HEK293 (cell line): Measurements from ENCODE around the gene ZNF335.

Experiments used
- GLIS2 ChIP-seq: fragments of 450-650 bp; formaldehyde crosslinking; IDR thresholded peaks from 2 replicates; pipeline ENCODE4 v1.5.1; 2016; ENCODE audit warnings: missing biosample characterization, missing genetic modification characterization
- KLF16 ChIP-seq: fragments of 450-650 bp; formaldehyde crosslinking; IDR thresholded peaks from 2 replicates; pipeline ENCODE4 v1.5.1; 2017; ENCODE audit warnings: missing biosample characterization, missing genetic modification characterization
- ZBTB1 ChIP-seq: fragments of 450-650 bp; formaldehyde crosslinking; IDR thresholded peaks from 2 replicates; pipeline ENCODE4 v1.5.1; 2016; ENCODE audit warnings: missing biosample characterization, missing genetic modification characterization
- ZEB2 ChIP-seq: fragments of 450-650 bp; formaldehyde crosslinking; IDR thresholded peaks from 2 replicates; pipeline ENCODE4 v1.5.1; 2016; ENCODE audit warnings: missing biosample characterization, missing genetic modification characterization
- ZNF10 ChIP-seq: fragments of 450-650 bp; formaldehyde crosslinking; IDR thresholded peaks from 2 replicates; pipeline ENCODE4 v1.5.1; 2017; ENCODE audit warnings: missing biosample characterization, missing genetic modification characterization
- ZNF121 ChIP-seq: fragments of 450-650 bp; formaldehyde crosslinking; IDR thresholded peaks from 2 replicates; pipeline ENCODE4 v1.5.1; 2016; ENCODE audit warnings: missing biosample characterization, missing genetic modification characterization
- ZNF140 ChIP-seq: fragments of 450-650 bp; formaldehyde crosslinking; IDR thresholded peaks from 2 replicates; pipeline ENCODE4 v1.5.1; 2016; ENCODE audit warnings: missing biosample characterization, missing genetic modification characterization
- ZNF157 ChIP-seq: fragments of 450-650 bp; formaldehyde crosslinking; IDR thresholded peaks from 2 replicates; pipeline ENCODE4 v1.5.1; 2016; ENCODE audit warnings: missing biosample characterization, missing genetic modification characterization
- ZNF175 ChIP-seq: fragments of 450-650 bp; formaldehyde crosslinking; IDR thresholded peaks from 2 replicates; pipeline ENCODE4 v1.5.1; 2016; ENCODE audit warnings: missing biosample characterization, missing genetic modification characterization
- ZNF24 ChIP-seq: fragments of 450-650 bp; formaldehyde crosslinking; IDR thresholded peaks from 2 replicates; pipeline ENCODE4 v1.5.1; 2016; ENCODE audit warnings: missing biosample characterization, missing genetic modification characterization
- ZNF302 ChIP-seq: fragments of 450-650 bp; formaldehyde crosslinking; IDR thresholded peaks from 2 replicates; pipeline ENCODE4 v1.5.1; 2016; ENCODE audit warnings: missing biosample characterization, missing genetic modification characterization, low read depth
- ZNF423 ChIP-seq: fragments of 450-650 bp; formaldehyde crosslinking; IDR thresholded peaks from 2 replicates; pipeline ENCODE4 v1.5.1; 2016; ENCODE audit warnings: missing biosample characterization, missing genetic modification characterization
- ZNF585B ChIP-seq: fragments of 450-650 bp; formaldehyde crosslinking; IDR thresholded peaks from 2 replicates; pipeline ENCODE4 v1.5.1; 2016; ENCODE audit warnings: missing biosample characterization, missing genetic modification characterization
- ZNF596 ChIP-seq: fragments of 450-650 bp; IDR thresholded peaks from 2 replicates; pipeline ENCODE4 v1.5.0; 2018; ENCODE audit warnings: missing biosample characterization, mild to moderate bottlenecking, missing genetic modification characterization, moderate library complexity
- ZNF76 ChIP-seq: fragments of 450-650 bp; formaldehyde crosslinking; IDR thresholded peaks from 2 replicates; pipeline ENCODE4; 2016; ENCODE audit warnings: low read depth, missing biosample characterization, missing genetic modification characterization, borderline replicate concordance
- TF ChIP-seq, protein P1 (sequence below): fragments of 450-650 bp; formaldehyde crosslinking; IDR thresholded peaks from 2 replicates; pipeline ENCODE4 v1.5.1; 2016; ENCODE audit warnings: missing biosample characterization, missing genetic modification characterization
- TF ChIP-seq, protein P2 (sequence below): fragments of 450-650 bp; formaldehyde crosslinking; conservative IDR thresholded peaks from 2 replicates; pipeline ENCODE4 v1.5.1; 2016; ENCODE audit warnings: low read depth, missing biosample characterization, missing genetic modification characterization
- TF ChIP-seq, protein P3 (sequence below): fragments of 450-650 bp; formaldehyde crosslinking; IDR thresholded peaks from 2 replicates; pipeline ENCODE4 v1.5.1; 2016; ENCODE audit warnings: missing biosample characterization, missing genetic modification characterization
- TF ChIP-seq, protein P4 (sequence below): fragments of 450-650 bp; formaldehyde crosslinking; IDR thresholded peaks from 2 replicates; pipeline ENCODE4 v1.5.1; 2016; ENCODE audit warnings: missing biosample characterization, missing genetic modification characterization

The ZNF335 gene

DNA sequence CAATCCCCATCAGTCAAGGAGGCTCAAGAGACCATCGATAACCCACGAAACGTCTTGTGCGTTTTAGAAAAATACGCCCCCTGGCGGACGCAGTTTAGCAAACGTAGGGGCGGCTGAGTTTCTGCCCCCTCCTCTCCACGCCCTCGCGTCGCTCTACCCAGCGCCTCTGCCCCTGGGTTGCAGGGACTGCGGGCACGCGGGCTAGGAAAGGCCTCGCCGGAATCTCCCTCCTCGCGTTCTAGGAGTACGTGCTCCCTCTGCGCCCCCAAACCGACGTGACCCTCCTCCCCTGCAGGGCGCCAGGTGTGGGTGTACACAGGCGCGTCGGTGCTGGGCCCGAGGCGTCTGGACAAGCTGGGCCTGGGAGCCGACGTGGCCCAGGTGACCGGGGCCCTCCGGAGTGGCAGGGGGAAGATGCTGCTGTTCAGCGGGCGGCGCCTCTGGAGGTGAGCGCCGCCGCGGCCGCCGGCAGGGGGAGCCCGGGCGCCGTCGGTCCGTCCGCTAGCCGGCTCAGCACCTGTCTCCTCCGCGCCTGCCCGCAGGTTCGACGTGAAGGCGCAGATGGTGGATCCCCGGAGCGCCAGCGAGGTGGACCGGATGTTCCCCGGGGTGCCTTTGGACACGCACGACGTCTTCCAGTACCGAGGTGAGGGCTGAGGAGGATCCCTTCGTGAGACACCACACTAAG lies 42.0 kb upstream of the ZNF335 start (continued):
- TF ChIP-seq ZNF175 (tag by site-specific recombination) (no peak), ZNF302 (tag by site-specific recombination) (no peak), KLF16 (tag by site-specific recombination) (peak; percentile 78), ZNF140 (tag by site-specific recombination) (no peak), GLIS2 (tag by site-specific recombination) (peak; percentile 72), ZNF121 (tag by site-specific recombination) (no peak), ZBTB1 (tag by site-specific recombination) (no peak), ZNF157 (no peak), ZNF24 (0 out of 2 replicates have a peak, but pooled peaks have one; percentile 54), ZNF596 (tag by site-specific recombination) (no peak; the same call in 1 of the 2 replicates), ZNF10 (peak; percentile 53; the same call in 1 of the 2 replicates), ZNF585B (tag by site-specific recombination) (no peak), ZNF423 (tag by site-specific recombination) (peak; percentile 40; the same call in 1 of the 2 replicates), ZNF76 (tag by site-specific recombination) (peak; percentile 81), ZEB2 (peak; percentile 83)
- TF ChIP-seq, protein P1, sequence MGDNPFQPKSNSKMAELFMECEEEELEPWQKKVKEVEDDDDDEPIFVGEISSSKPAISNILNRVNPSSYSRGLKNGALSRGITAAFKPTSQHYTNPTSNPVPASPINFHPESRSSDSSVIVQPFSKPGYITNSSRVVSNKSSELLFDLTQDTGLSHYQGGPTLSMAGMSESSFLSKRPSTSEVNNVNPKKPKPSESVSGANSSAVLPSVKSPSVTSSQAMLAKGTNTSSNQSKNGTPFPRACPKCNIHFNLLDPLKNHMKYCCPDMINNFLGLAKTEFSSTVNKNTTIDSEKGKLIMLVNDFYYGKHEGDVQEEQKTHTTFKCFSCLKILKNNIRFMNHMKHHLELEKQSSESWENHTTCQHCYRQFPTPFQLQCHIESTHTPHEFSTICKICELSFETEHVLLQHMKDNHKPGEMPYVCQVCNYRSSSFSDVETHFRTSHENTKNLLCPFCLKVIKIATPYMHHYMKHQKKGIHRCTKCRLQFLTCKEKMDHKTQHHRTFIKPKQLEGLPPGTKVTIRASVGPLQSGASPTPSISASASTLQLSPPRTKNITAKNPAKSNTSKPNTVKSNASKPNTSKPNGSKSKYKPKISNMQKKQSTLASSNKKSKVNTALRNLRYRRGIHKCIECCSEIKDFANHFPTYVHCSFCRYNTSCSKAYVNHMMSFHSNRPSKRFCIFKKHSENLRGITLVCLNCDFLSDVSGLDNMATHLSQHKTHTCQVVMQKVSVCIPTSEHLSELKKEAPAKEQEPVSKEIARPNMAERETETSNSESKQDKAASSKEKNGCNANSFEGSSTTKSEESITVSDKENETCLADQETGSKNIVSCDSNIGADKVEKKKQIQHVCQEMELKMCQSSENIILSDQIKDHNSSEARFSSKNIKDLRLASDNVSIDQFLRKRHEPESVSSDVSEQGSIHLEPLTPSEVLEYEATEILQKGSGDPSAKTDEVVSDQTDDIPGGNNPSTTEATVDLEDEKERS (tag by site-specific recombination): no peak
- TF ChIP-seq, protein P2, sequence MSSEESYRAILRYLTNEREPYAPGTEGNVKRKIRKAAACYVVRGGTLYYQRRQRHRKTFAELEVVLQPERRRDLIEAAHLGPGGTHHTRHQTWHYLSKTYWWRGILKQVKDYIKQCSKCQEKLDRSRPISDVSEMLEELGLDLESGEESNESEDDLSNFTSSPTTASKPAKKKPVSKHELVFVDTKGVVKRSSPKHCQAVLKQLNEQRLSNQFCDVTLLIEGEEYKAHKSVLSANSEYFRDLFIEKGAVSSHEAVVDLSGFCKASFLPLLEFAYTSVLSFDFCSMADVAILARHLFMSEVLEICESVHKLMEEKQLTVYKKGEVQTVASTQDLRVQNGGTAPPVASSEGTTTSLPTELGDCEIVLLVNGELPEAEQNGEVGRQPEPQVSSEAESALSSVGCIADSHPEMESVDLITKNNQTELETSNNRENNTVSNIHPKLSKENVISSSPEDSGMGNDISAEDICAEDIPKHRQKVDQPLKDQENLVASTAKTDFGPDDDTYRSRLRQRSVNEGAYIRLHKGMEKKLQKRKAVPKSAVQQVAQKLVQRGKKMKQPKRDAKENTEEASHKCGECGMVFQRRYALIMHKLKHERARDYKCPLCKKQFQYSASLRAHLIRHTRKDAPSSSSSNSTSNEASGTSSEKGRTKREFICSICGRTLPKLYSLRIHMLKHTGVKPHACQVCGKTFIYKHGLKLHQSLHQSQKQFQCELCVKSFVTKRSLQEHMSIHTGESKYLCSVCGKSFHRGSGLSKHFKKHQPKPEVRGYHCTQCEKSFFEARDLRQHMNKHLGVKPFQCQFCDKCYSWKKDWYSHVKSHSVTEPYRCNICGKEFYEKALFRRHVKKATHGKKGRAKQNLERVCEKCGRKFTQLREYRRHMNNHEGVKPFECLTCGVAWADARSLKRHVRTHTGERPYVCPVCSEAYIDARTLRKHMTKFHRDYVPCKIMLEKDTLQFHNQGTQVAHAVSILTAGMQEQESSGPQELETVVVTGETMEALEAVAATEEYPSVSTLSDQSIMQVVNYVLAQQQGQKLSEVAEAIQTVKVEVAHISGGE (tag by site-specific recombination): peak; percentile 81
- TF ChIP-seq, protein P3, sequence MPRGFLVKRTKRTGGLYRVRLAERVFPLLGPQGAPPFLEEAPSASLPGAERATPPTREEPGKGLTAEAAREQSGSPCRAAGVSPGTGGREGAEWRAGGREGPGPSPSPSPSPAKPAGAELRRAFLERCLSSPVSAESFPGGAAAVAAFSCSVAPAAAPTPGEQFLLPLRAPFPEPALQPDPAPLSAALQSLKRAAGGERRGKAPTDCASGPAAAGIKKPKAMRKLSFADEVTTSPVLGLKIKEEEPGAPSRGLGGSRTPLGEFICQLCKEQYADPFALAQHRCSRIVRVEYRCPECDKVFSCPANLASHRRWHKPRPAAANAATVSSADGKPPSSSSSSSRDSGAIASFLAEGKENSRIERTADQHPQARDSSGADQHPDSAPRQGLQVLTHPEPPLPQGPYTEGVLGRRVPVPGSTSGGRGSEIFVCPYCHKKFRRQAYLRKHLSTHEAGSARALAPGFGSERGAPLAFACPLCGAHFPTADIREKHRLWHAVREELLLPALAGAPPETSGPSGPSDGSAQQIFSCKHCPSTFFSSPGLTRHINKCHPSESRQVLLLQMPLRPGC (tag by site-specific recombination): no peak
- TF ChIP-seq, protein P4, sequence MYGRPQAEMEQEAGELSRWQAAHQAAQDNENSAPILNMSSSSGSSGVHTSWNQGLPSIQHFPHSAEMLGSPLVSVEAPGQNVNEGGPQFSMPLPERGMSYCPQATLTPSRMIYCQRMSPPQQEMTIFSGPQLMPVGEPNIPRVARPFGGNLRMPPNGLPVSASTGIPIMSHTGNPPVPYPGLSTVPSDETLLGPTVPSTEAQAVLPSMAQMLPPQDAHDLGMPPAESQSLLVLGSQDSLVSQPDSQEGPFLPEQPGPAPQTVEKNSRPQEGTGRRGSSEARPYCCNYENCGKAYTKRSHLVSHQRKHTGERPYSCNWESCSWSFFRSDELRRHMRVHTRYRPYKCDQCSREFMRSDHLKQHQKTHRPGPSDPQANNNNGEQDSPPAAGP (tag by site-specific recombination): no peak; the same call in none of the 2 replicates
- TF ChIP-seq, all 188 proteins: peak for 53
